ENCODE measurements around the gene GUK1. TPM values are rescaled to one million over a fixed set of nuclear protein-coding genes. Genes with fewer than 3 reads are reported as not detected.

GUK1 gene
- total RNA-seq, 4 donors from 2014 or later: 234 to 504 (median 299) TPM

- Histone ChIP-seq H3K4me3 (no peak overlapping the region), H3K27ac (no peak overlapping the region), H3K36me3 (no peaks in the 10 kb centered on the region), H3K27me3 (no peaks in the 10 kb centered on the region), H3K4me1 (no peaks in the 10 kb centered on the region), H3K9me3 (no peaks in the 10 kb centered on the region)
- no peak for ATAC-seq
- 75 to 80% methylated on average over 2 of the region's 2 CpGs for WGBS, 2 donors (ENCODE audit: low coverage in 1 of 2)
- TF ChIP-seq POLR2A (IDR thresholded peaks at IDR 0.05): no peak
- TF ChIP-seq EP300 (IDR thresholded peaks at IDR 0.05): no peak
- TF ChIP-seq POLR2AphosphoS5 (IDR thresholded peaks at IDR 0.05): no peak
- TF ChIP-seq, protein P1, sequence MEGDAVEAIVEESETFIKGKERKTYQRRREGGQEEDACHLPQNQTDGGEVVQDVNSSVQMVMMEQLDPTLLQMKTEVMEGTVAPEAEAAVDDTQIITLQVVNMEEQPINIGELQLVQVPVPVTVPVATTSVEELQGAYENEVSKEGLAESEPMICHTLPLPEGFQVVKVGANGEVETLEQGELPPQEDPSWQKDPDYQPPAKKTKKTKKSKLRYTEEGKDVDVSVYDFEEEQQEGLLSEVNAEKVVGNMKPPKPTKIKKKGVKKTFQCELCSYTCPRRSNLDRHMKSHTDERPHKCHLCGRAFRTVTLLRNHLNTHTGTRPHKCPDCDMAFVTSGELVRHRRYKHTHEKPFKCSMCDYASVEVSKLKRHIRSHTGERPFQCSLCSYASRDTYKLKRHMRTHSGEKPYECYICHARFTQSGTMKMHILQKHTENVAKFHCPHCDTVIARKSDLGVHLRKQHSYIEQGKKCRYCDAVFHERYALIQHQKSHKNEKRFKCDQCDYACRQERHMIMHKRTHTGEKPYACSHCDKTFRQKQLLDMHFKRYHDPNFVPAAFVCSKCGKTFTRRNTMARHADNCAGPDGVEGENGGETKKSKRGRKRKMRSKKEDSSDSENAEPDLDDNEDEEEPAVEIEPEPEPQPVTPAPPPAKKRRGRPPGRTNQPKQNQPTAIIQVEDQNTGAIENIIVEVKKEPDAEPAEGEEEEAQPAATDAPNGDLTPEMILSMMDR (IDR thresholded peaks at IDR 0.05): no peak
These were observed 22.0 kb upstream of the GUK1 start for GRCh38 chr1:228118040-228118439.

GRCh38 chr1:228120351-228120750 lies 19.7 kb upstream of the GUK1 start:
- WGBS, 2 donors (ENCODE audit: low coverage in 1 of 2): 57 to 100% methylated on average over 1 of the region's 1 CpG
- Histone ChIP-seq H3K36me3 (no peaks in the 10 kb centered on the region), H3K4me3 (no peak overlapping the region), H3K4me1 (no peaks in the 10 kb centered on the region), H3K27ac (no peak overlapping the region), H3K9me3 (no peaks in the 10 kb centered on the region), H3K27me3 (no peaks in the 10 kb centered on the region)
- ATAC-seq: no peak
- no peak for TF ChIP-seq POLR2A (IDR thresholded peaks at IDR 0.05)
- TF ChIP-seq POLR2AphosphoS5 (IDR thresholded peaks at IDR 0.05): no peak
- no peak for TF ChIP-seq EP300 (IDR thresholded peaks at IDR 0.05)
- TF ChIP-seq, protein P1 (IDR thresholded peaks at IDR 0.05): no peak

DNA sequence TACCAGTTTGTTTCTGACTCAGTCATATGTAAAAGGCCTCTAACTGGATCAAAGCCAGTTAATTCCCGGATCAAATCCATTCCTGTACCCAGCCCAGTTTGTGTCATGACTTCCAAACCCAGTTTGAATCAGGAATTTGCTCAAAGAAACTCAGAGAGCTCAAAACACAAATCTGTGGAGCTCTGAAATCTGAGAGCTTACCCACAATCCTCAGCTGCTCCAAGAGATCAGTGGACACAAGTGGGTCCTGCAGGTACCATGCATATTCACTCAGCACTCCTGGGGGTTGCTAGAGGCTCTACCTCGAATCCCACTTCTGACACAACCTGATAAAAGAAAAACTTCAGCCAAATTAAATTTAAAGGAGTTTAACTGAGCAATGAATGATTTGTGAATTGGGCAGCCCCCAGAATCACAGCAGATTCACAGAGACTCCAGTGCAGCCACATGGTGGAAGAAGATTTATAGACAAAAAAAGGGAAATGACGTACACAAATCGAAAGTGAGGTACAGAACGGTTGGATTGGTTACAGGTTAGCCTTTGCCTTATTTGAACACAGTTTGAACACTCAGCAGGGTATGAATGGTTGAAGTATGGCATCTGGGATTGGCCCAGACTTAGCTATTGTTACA lies 19.1 kb upstream of the GUK1 start:
- no peak for ATAC-seq
- Histone ChIP-seq H3K27ac (no peak overlapping the region), H3K4me1 (no peaks in the 10 kb centered on the region), H3K9me3 (no peaks in the 10 kb centered on the region), H3K36me3 (no peaks in the 10 kb centered on the region), H3K27me3 (no peaks in the 10 kb centered on the region), H3K4me3 (no peak overlapping the region)
- 44 to 68% methylated on average over 4 to 5 of the region's 5 CpGs for WGBS, 2 donors (ENCODE audit: low coverage in 1 of 2)
- TF ChIP-seq POLR2A (IDR thresholded peaks at IDR 0.05) (no peak), EP300 (IDR thresholded peaks at IDR 0.05) (no peak), POLR2AphosphoS5 (IDR thresholded peaks at IDR 0.05) (no peak)
- TF ChIP-seq, protein P1 (IDR thresholded peaks at IDR 0.05): no peak

DNA sequence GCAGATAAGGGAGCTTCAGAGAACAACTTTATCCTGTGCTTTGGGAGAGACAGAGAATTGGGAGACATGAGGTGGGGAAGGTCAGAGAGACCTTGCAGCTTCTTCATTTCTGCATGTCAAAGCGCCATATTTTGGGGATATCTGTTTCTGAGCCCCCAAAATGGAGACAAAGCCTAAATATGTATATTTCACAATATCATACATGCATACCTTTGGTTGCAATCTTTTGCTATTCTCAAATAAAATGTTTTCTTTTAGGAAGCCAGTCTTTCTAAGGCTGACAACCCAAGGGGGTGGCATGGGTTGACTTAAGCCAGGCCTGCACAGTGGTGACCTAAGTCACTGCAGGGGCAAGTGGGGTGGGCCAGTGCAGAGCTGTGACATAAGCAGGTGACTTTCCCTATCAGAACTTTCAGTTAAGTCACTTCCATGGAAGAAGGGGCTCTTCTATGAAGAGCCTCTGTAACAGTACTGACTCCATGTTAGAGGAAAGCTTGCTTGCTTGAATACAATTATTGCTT lies 17.1 kb upstream of the GUK1 start:
- no peak overlapping the region for H3K4me3 ChIP-seq
- TF ChIP-seq EP300 (IDR thresholded peaks at IDR 0.05) (no peak), POLR2AphosphoS5 (IDR thresholded peaks at IDR 0.05) (no peak), POLR2A (IDR thresholded peaks at IDR 0.05) (no peak)
- TF ChIP-seq, protein P1 (IDR thresholded peaks at IDR 0.05): no peak
- 77 to 88% methylated on average over 1 of the region's 1 CpG for WGBS, 2 donors (ENCODE audit: low coverage in 1 of 2)
- peaks cover 2% of the 10 kb centered on the region for H3K27me3 ChIP-seq
- H3K36me3 ChIP-seq: no peaks in the 10 kb centered on the region
- H3K27ac ChIP-seq: no peak overlapping the region
- H3K9me3 ChIP-seq: no peaks in the 10 kb centered on the region
- no peaks in the 10 kb centered on the region for H3K4me1 ChIP-seq
- no peak for ATAC-seq

DNA sequence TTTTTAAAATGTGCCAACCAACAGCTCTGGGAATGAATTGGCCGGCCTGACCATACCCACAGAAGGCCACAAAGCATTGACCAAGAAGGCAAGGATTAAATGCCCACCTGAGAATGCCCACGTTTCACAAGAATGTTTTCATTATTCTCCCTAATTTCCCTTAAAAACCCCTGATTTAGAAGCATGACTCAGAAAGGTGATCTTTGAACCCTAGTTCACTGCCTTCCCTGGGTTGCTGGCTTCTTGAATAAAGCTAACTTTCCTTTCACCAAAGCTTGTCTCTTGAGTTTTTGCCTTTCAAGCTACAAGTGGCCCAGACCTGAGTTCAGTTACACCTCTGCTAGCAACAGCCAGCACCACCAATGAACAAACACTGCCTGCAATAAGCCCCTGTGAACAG lies 16.6 kb upstream of the GUK1 start:
- H3K27me3 ChIP-seq: peaks cover 7% of the 10 kb centered on the region
- H3K36me3 ChIP-seq: no peaks in the 10 kb centered on the region
- H3K9me3 ChIP-seq: no peaks in the 10 kb centered on the region
- no peaks in the 10 kb centered on the region for H3K4me1 ChIP-seq
- no peak overlapping the region for H3K4me3 ChIP-seq
- no peak overlapping the region for H3K27ac ChIP-seq
- TF ChIP-seq, protein P1 (IDR thresholded peaks at IDR 0.05): no peak
- TF ChIP-seq POLR2AphosphoS5 (IDR thresholded peaks at IDR 0.05): no peak
- TF ChIP-seq POLR2A (IDR thresholded peaks at IDR 0.05): no peak
- no peak for TF ChIP-seq EP300 (IDR thresholded peaks at IDR 0.05)
- no peak for ATAC-seq
- 60 to 75% methylated on average over 2 of the region's 2 CpGs for WGBS, 2 donors (ENCODE audit: low coverage in 1 of 2)

Data from gastroesophageal sphincter (tissue), 4 donors.